Neural progenitor cell (in vitro differentiated cells): ENCODE measurements around the gene TBC1D32. TPM values are rescaled to one million over a fixed set of nuclear protein-coding genes. Genes with fewer than 3 reads are reported as not detected.

Source experiments
- DNase-seq: peaks from one replicate; pipeline ENCODE4 v3.0.0-alpha.2; 2016; ENCODE audit warnings: low spot score
- H2AFZ ChIP-seq: fragments of 200-600 bp; sonication (generic); replicated peaks from 2 replicates; pipeline ENCODE4 v1.6.1; 2016; ENCODE audit warnings: antibody characterized with exemption
- H3F3A ChIP-seq: fragments of 200-600 bp; sonication (generic); 2 replicates; pipeline ENCODE4 v1.6.1; 2016; ENCODE audit warnings: antibody characterized with exemption, low read depth
- H3K27ac ChIP-seq: fragments of 200-600 bp; sonication (generic); 2 replicates; pipeline ENCODE4 v1.5.1; 2016; ENCODE audit warnings: mild to moderate bottlenecking
- H3K27me3 ChIP-seq: fragments of 200-600 bp; sonication (generic); 2 replicates; pipeline ENCODE4 v1.6.1; 2016; ENCODE audit warnings: mild to moderate bottlenecking, moderate library complexity
- H3K36me3 ChIP-seq: fragments of 200-600 bp; sonication (generic); 2 replicates; pipeline ENCODE4 v1.5.1; 2016
- H3K4me1 ChIP-seq: fragments of 200-600 bp; sonication (generic); 2 replicates; pipeline ENCODE4 v1.6.1; 2016; ENCODE audit warnings: mixed run types
- H3K4me2 ChIP-seq: fragments of 200-600 bp; sonication (generic); 2 replicates; pipeline ENCODE4 v1.6.1; 2016
- H3K4me3 ChIP-seq: fragments of 200-600 bp; sonication (generic); 2 replicates; pipeline ENCODE4 v1.5.1; 2016
- H3K79me2 ChIP-seq: fragments of 200-600 bp; sonication (generic); 2 replicates; pipeline ENCODE4 v1.6.1; 2016; ENCODE audit warnings: low read depth
- H3K9ac ChIP-seq: fragments of 200-600 bp; sonication (generic); 2 replicates; pipeline ENCODE4 v1.6.1; 2016
- H3K9me3 ChIP-seq: fragments of 200-600 bp; sonication (generic); 2 replicates; pipeline ENCODE4 v1.5.1; 2016; ENCODE audit warnings: low read depth
- H4K20me1 ChIP-seq: fragments of 200-600 bp; sonication (generic); 2 replicates; pipeline ENCODE4 v1.6.1; 2016; ENCODE audit warnings: low read depth
- H3K27ac Mint-ChIP-seq: 3 replicates; pipeline ENCODE4 v1.8.0; 2021; ENCODE audit warnings: mixed read lengths
- H3K27me3 Mint-ChIP-seq: 2 replicates; pipeline ENCODE4 v1.8.0; 2022; ENCODE audit warnings: low read depth, mild to moderate bottlenecking, inconsistent platforms, moderate library complexity, mixed read lengths; ENCODE audit not compliant: insufficient read depth
- H3K36me3 Mint-ChIP-seq: 3 replicates; pipeline ENCODE4 v1.8.0; 2021; ENCODE audit warnings: mixed read lengths
- H3K4me1 Mint-ChIP-seq: 3 replicates; pipeline ENCODE4 v1.8.0; 2021; ENCODE audit warnings: mixed read lengths
- H3K4me3 Mint-ChIP-seq: 3 replicates; pipeline ENCODE4 v1.8.0; 2021; ENCODE audit warnings: mild to moderate bottlenecking, moderate library complexity, mixed read lengths
- H3K9me3 Mint-ChIP-seq: 3 replicates; pipeline ENCODE4 v1.8.0; 2020; ENCODE audit warnings: mixed read lengths
- CTCF ChIP-seq: fragments of 200-600 bp; sonication (generic); IDR thresholded peaks from 2 replicates; pipeline ENCODE4 v1.5.1; 2017; ENCODE audit warnings: antibody characterized with exemption, mild to moderate bottlenecking
- EZH2 ChIP-seq: fragments of 200-600 bp; sonication (generic); IDR thresholded peaks from 2 replicates; pipeline ENCODE4 v1.6.1; 2017; ENCODE audit warnings: antibody characterized with exemption, mild to moderate bottlenecking, moderate library complexity
- EZH2phosphoT487 ChIP-seq: fragments of 200-600 bp; sonication (generic); IDR thresholded peaks from 2 replicates; pipeline ENCODE4 v1.6.1; 2017; ENCODE audit warnings: antibody characterized with exemption
- total RNA-seq: library from RNA; depleted of rRNA; stranded (reverse); fragments of >200 nt; gene quantifications from 2 replicates; pipeline ENCODE4 v1.2.3, GENCODE V29; 2015; ENCODE audit warnings: low replicate concordance

Gene TBC1D32
- total RNA-seq, 1 donor from 2014 or later = 29.7 TPM

GRCh38 chr6:121042766-121043165 is 291.5 kb downstream of the TBC1D32 start:
- no peaks in the 10 kb centered on the region for H4K20me1 ChIP-seq
- Mint-ChIP-seq H3K36me3 (no peaks in the 10 kb centered on the region), H3K27me3 (peaks cover 5% of the 10 kb centered on the region), H3K4me3 (no peak overlapping the region), H3K9me3 (no peaks in the 10 kb centered on the region), H3K4me1 (no peaks in the 10 kb centered on the region), H3K27ac (no peak overlapping the region)
- no peak for TF ChIP-seq EZH2phosphoT487
- TF ChIP-seq EZH2 = no peak
- no peak for TF ChIP-seq CTCF
- H3K79me2 ChIP-seq = no peaks in the 10 kb centered on the region
- H2AFZ ChIP-seq = no peak overlapping the region
- H3K9ac ChIP-seq = no peak overlapping the region
- no peaks in the 10 kb centered on the region for H3F3A ChIP-seq
- DNase-seq = no peak
- no peaks in the 10 kb centered on the region for H3K4me1 ChIP-seq
- H3K36me3 ChIP-seq = no peaks in the 10 kb centered on the region
- no peak overlapping the region for H3K4me3 ChIP-seq
- no peak overlapping the region for H3K27ac ChIP-seq
- H3K4me2 ChIP-seq = no peak overlapping the region
- no peaks in the 10 kb centered on the region for H3K27me3 ChIP-seq
- no peaks in the 10 kb centered on the region for H3K9me3 ChIP-seq

- no peak overlapping the region for H3K4me3 ChIP-seq
- H3K36me3 ChIP-seq = no peaks in the 10 kb centered on the region
- H3K4me1 Mint-ChIP-seq = no peaks in the 10 kb centered on the region
- no peaks in the 10 kb centered on the region for H4K20me1 ChIP-seq
- no peak overlapping the region for H3K27ac ChIP-seq
- H3K36me3 Mint-ChIP-seq = no peaks in the 10 kb centered on the region
- no peak overlapping the region for H2AFZ ChIP-seq
- H3K9me3 Mint-ChIP-seq = no peaks in the 10 kb centered on the region
- H3K4me3 Mint-ChIP-seq = no peak overlapping the region
- H3K27ac Mint-ChIP-seq = no peak overlapping the region
- no peak overlapping the region for H3K9ac ChIP-seq
- H3F3A ChIP-seq = no peaks in the 10 kb centered on the region
- no peaks in the 10 kb centered on the region for H3K79me2 ChIP-seq
- DNase-seq = no peak
- H3K27me3 ChIP-seq = no peaks in the 10 kb centered on the region
- TF ChIP-seq CTCF (no peak), EZH2 (no peak), EZH2phosphoT487 (no peak)
- no peaks in the 10 kb centered on the region for H3K4me1 ChIP-seq
- H3K27me3 Mint-ChIP-seq = peaks cover 5% of the 10 kb centered on the region
- no peak overlapping the region for H3K4me2 ChIP-seq
- H3K9me3 ChIP-seq = no peaks in the 10 kb centered on the region
Measured at GRCh38 chr6:121040831-121041230, 293.4 kb downstream of the TBC1D32 start.

GRCh38 chr6:121033091-121033490 is 301.2 kb downstream of the TBC1D32 start:
- H3K9ac ChIP-seq = no peak overlapping the region
- no peak for DNase-seq
- H3K4me2 ChIP-seq = no peak overlapping the region
- H2AFZ ChIP-seq = no peak overlapping the region
- H3K4me3 ChIP-seq = no peak overlapping the region
- no peaks in the 10 kb centered on the region for H3K36me3 ChIP-seq
- H4K20me1 ChIP-seq = no peaks in the 10 kb centered on the region
- no peaks in the 10 kb centered on the region for H3F3A ChIP-seq
- Mint-ChIP-seq H3K27me3 (no peaks in the 10 kb centered on the region), H3K4me1 (no peaks in the 10 kb centered on the region), H3K36me3 (no peaks in the 10 kb centered on the region), H3K27ac (no peak overlapping the region), H3K9me3 (no peaks in the 10 kb centered on the region), H3K4me3 (no peak overlapping the region)
- no peaks in the 10 kb centered on the region for H3K9me3 ChIP-seq
- TF ChIP-seq EZH2phosphoT487 = no peak
- no peak for TF ChIP-seq CTCF
- no peak for TF ChIP-seq EZH2
- H3K4me1 ChIP-seq = no peaks in the 10 kb centered on the region
- H3K27ac ChIP-seq = no peak overlapping the region
- H3K79me2 ChIP-seq = no peaks in the 10 kb centered on the region
- H3K27me3 ChIP-seq = no peaks in the 10 kb centered on the region
